Parathyroid adenoma (tissue), 2 donors: ENCODE measurements around the gene ARAP2.

Experiments used
- H2AFZ ChIP-seq: fragments of 300-600 bp; sonication (generic); one replicate; pipeline ENCODE4 v1.7.0; 2017; ENCODE audit warnings: antibody characterized with exemption, mild to moderate bottlenecking
- H3K27ac ChIP-seq: fragments of 300-600 bp; sonication (generic); one replicate; pipeline ENCODE4 v1.7.0; 2017
- H3K27me3 ChIP-seq: fragments of 300-600 bp; sonication (generic); one replicate; pipeline ENCODE4 v1.7.0; 2017; ENCODE audit warnings: low read length; ENCODE audit not compliant: control insufficient read depth, insufficient read depth
- H3K36me3 ChIP-seq: fragments of 300-600 bp; sonication (generic); one replicate; pipeline ENCODE4 v1.7.0; 2017; ENCODE audit warnings: low read length; ENCODE audit not compliant: control insufficient read depth, insufficient read depth
- H3K4me1 ChIP-seq: fragments of 300-600 bp; sonication (generic); one replicate; pipeline ENCODE4 v1.7.0; 2017; ENCODE audit warnings: control low read depth
- H3K4me2 ChIP-seq: fragments of 300-600 bp; sonication (generic); one replicate; pipeline ENCODE4 v1.7.0; 2017; ENCODE audit warnings: low read length
- H3K4me3 ChIP-seq: fragments of 300-600 bp; sonication (generic); one replicate; pipeline ENCODE4 v1.7.0; 2017; ENCODE audit warnings: low read depth, low read length
- H3K79me2 ChIP-seq: fragments of 300-600 bp; sonication (generic); one replicate; pipeline ENCODE4 v1.7.0; 2017; ENCODE audit warnings: control low read depth
- H3K9ac ChIP-seq: fragments of 300-600 bp; sonication (generic); one replicate; pipeline ENCODE4 v1.7.0; 2017; ENCODE audit warnings: mild to moderate bottlenecking
- H3K9me3 ChIP-seq: fragments of 300-600 bp; sonication (generic); one replicate; pipeline ENCODE4 v1.7.0; 2017; ENCODE audit warnings: low read length; ENCODE audit not compliant: control insufficient read depth
- TF ChIP-seq, protein P1 (sequence below): fragments of 300-600 bp; sonication (generic); IDR thresholded peaks from one replicate; pipeline ENCODE4 v1.7.0; 2017; ENCODE audit warnings: antibody characterized with exemption, mild to moderate bottlenecking
- donor health status: primary hyperparathyroidism.

The ARAP2 gene

GRCh38 chr4:36273276-36273675 is 29.0 kb upstream of the ARAP2 start:
- H3K4me2 ChIP-seq = no peak overlapping the region
- no peak overlapping the region for H3K27ac ChIP-seq
- no peak overlapping the region for H2AFZ ChIP-seq
- TF ChIP-seq, protein P1, sequence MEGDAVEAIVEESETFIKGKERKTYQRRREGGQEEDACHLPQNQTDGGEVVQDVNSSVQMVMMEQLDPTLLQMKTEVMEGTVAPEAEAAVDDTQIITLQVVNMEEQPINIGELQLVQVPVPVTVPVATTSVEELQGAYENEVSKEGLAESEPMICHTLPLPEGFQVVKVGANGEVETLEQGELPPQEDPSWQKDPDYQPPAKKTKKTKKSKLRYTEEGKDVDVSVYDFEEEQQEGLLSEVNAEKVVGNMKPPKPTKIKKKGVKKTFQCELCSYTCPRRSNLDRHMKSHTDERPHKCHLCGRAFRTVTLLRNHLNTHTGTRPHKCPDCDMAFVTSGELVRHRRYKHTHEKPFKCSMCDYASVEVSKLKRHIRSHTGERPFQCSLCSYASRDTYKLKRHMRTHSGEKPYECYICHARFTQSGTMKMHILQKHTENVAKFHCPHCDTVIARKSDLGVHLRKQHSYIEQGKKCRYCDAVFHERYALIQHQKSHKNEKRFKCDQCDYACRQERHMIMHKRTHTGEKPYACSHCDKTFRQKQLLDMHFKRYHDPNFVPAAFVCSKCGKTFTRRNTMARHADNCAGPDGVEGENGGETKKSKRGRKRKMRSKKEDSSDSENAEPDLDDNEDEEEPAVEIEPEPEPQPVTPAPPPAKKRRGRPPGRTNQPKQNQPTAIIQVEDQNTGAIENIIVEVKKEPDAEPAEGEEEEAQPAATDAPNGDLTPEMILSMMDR = no peak
- no peaks in the 10 kb centered on the region for H3K36me3 ChIP-seq
- no peak overlapping the region for H3K9ac ChIP-seq
- H3K27me3 ChIP-seq = no peaks in the 10 kb centered on the region
- H3K4me3 ChIP-seq = no peak overlapping the region
- no peaks in the 10 kb centered on the region for H3K79me2 ChIP-seq
- no peaks in the 10 kb centered on the region for H3K9me3 ChIP-seq
- no peaks in the 10 kb centered on the region for H3K4me1 ChIP-seq

DNA sequence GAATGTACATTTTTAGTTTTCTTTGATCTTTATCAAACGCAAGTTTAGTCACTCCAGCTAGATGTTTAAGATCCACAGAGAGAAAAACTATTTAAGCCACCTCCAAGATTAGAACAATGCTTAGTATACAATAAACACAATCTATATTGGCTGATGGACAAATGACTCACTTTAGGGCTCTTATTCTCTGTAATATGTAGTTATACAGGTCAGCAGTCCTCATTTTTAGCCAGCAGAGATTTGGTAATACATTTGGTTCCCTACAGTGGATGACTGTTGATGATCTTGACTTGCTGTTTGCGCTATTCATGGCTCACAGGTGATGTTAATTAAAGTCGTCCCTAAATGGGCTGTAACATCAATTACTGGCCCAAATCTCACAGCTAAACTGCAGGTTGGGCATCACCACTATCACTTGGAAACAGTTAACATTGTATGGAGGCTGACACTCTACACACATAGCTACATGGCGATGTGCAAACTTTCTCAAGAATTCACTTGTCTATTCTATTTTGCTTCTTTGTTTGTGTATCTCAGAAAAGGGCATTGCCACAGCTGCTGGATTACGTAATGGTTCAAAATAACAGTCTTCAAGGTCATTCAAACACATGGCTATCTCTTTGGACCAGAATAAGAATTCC is 25.3 kb upstream of the ARAP2 start:
- H3K79me2 ChIP-seq = no peaks in the 10 kb centered on the region
- no peak overlapping the region for H3K27ac ChIP-seq
- no peak overlapping the region for H3K4me3 ChIP-seq
- TF ChIP-seq, protein P1 = no peak
- no peak overlapping the region for H3K4me2 ChIP-seq
- no peaks in the 10 kb centered on the region for H3K4me1 ChIP-seq
- H3K36me3 ChIP-seq = no peaks in the 10 kb centered on the region
- no peaks in the 10 kb centered on the region for H3K27me3 ChIP-seq
- no peak overlapping the region for H2AFZ ChIP-seq
- no peak overlapping the region for H3K9ac ChIP-seq
- no peaks in the 10 kb centered on the region for H3K9me3 ChIP-seq

DNA sequence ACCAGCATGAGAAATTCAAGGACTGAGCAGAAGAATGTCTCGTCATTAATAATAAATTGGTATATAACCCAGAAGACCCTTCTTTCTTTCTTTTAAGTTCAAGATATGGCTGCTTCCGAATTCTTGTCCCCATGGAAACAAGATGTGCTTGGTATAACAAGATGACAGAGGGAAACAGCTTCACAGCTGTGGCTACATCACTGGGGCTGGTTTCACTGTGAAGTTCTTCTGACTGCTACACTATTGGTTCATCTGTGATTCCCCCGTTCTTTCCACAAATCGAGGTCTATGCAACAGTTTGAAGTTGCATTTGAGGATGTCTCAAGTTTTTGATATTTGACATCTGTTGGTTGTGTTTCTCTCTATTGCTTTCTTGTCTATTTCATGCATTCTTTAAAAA is 24.8 kb upstream of the ARAP2 start:
- Histone ChIP-seq H3K36me3 (no peaks in the 10 kb centered on the region), H2AFZ (no peak overlapping the region), H3K9ac (no peak overlapping the region)

DNA sequence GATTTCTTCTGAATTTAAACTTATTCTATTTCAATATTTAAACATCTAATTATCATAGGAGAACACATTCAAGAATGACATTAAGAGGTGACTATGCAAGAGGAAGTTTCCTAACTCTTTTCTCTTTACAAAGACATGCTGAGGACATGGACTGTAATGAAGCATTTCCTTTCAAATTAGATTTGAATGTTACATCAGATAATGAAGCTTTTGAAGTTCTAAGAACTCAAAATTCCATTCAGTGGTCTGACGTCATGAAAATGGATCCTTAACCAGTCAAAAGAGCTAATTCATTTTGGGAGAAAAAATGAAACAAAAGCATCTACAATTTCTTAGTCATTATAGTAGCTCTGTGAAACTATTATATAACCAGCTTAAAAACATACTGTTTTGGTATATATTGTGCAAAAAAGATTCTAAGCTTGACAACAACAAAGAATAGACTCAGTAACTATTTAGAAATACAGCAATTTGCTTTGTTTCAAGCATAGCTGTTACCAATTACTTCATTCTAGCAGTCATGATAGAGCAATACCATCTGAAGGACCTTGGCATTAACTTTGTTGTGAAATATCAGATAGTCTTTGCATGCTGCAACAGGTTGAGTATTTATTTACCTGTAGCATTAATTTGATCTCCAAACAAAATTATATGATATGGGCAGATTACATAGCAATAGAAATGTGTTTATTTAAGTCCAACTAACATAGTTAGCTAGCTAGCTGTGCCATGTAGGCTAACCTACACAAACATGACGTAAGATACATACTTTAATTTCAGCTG is 23.4 kb upstream of the ARAP2 start:
- no peaks in the 10 kb centered on the region for H3K79me2 ChIP-seq
- TF ChIP-seq, protein P1 = no peak
- H3K4me2 ChIP-seq = no peak overlapping the region
- no peaks in the 10 kb centered on the region for H3K36me3 ChIP-seq
- no peaks in the 10 kb centered on the region for H3K9me3 ChIP-seq
- H3K27ac ChIP-seq = no peak overlapping the region
- H3K9ac ChIP-seq = no peak overlapping the region
- no peak overlapping the region for H2AFZ ChIP-seq
- no peaks in the 10 kb centered on the region for H3K27me3 ChIP-seq
- no peak overlapping the region for H3K4me3 ChIP-seq
- no peaks in the 10 kb centered on the region for H3K4me1 ChIP-seq

More for the DNA sequence above, 24.8 kb upstream of the ARAP2 start:
- TF ChIP-seq, protein P1 = no peak
- Histone ChIP-seq H3K27me3 (no peaks in the 10 kb centered on the region), H3K9me3 (no peaks in the 10 kb centered on the region), H3K79me2 (no peaks in the 10 kb centered on the region), H3K27ac (no peak overlapping the region), H3K4me1 (no peaks in the 10 kb centered on the region), H3K4me3 (no peak overlapping the region), H3K4me2 (no peak overlapping the region)
